Stimulated activated CD4-positive, alpha-beta T cell treated with anti-CD3 and anti-CD28 coated beads, Interleukin-4, amount 100 ng/mL, for 48 hours (primary cell): ENCODE results near the gene MVP.
"Not testable (repeated sequence)": the region's sequence is repeated elsewhere in the genome, so short reads cannot be mapped to it uniquely, and the experiment has no call there.

Experiments
- DNase-seq, 2 donors: peaks; one replicate each; pipeline ENCODE4 v3.0.0-alpha.2; 2020; ENCODE audit warnings: low read depth in 2 of 2

MVP gene

GRCh38 chr16:29871822-29872546 lies 51.7 kb downstream of the MVP start:
- no peak for DNase-seq

- DNase-seq: no peak
Observed at GRCh38 chr16:29873319-29873718, 53.1 kb downstream of the MVP start.

- DNase-seq: no peak
Observed at GRCh38 chr16:29875206-29875605, 54.9 kb downstream of the MVP start.

- DNase-seq: no peak
Observed at GRCh38 chr16:29876217-29876593, 55.9 kb downstream of the MVP start.

DNA sequence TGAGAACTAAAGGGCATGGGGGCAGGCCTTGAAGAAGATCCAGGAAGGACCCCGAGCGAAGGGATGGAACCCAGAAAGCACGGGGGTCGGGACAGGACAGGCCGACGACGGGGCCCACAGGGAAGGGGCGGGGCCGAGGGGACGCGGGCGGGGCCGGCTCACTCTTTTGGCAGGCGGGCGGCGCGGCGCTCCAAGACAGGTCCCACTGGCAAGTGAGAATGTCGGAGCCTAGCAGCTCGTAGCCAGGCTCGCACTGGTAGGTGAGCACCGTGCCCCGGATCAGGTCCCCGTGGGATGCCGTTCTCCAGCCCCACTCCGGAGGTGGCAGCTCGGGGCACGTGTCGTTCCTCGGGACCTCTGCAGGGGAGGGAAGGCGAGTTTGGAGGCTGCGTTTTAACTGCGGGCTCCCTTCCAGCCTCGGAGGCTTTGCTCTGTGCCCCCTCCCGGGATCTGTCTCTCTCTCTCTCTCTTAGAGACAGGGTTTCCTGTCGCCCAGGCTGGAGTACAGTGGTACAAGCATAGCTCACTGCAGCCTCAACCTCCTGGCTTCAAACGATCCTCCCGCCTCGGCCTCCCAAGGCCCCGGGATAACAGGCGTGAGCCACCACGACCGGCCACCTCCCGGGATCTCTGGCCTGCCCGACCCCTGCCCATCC lies 56.5 kb downstream of the MVP start:
- peak in 1 of 2 donors; percentile 29 for DNase-seq

GRCh38 chr16:29877266-29877961 lies 57.2 kb downstream of the MVP start:
- DNase-seq: peak; percentile 61 to 69

DNA sequence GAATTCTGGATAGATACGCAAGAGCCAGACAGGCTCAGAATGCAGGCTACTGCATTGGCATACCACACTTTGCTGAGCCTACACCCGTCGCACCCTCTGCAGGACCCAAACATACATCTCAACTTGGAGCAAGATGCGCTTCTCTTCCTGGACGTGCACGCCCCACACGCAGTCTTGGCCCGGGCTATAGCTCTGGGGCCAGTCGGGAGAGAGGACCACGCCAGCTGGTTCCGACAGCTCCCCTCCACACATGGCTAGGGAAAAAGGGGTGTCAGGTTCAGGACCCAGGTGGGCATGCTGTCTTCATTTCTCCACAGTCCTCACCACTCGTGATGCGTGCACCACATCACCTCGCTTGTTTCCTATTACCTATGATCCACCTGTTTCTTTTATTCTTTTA lies 57.9 kb downstream of the MVP start:
- DNase-seq: no peak

DNA sequence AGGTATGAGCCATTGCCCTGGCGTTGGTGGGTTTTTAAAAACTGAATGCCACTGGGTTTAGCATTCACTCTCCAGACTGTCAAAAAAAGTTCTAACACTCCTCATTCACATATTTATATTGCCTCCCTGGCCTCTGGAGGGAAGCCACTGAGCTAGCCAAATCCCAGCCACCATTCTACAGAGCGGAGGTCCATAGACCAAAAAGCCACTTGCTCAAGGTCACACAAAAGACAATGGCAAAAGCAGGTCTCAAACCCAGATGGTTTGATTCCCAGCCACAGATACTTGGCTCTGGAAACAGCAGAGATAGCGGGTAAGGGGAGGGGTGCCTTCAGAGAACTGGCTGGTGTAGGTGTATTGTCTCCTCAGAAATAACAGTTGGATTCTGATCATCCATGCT lies 60.8 kb downstream of the MVP start:
- no peak for DNase-seq

DNA sequence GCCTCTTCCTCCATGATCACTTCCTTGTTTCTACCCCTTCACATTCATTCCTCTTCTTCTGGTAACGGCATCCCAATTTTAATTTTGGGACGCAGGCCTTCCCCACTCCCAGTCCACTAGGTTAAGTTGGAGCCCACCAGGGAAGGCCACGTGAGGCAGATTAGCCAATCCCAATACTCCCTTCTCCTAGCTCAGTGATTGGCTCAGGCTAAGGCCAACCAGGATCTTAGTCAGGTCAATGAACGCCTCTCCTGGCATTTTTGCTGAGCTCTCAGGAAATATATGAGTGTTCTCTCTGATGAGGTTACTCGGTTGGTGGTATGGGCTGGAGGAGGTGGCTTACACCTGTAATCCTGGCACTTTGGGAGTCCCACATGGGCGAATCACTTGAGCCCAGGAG lies 63.7 kb downstream of the MVP start:
- no peak for DNase-seq

DNA sequence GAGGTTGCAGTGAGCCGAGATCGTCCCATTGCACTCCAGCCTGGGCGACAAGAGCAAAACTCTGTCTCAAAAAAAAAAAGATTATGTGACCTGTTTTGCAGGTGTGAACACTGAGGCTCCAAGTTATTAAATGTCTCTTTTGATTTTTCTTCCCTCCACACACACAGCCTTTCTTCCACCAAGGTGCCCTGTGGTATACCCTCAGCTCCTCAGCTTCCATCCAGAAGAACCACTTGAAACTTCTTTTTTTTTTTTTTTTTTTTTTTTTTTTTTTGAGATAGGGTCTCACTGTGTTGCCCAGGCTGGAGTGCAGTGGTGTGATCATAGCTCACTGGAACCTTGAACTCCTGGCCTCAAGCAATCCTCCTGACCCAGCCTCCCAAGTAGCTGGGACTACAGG lies 69.1 kb downstream of the MVP start:
- DNase-seq: not testable (repeated sequence)

DNA sequence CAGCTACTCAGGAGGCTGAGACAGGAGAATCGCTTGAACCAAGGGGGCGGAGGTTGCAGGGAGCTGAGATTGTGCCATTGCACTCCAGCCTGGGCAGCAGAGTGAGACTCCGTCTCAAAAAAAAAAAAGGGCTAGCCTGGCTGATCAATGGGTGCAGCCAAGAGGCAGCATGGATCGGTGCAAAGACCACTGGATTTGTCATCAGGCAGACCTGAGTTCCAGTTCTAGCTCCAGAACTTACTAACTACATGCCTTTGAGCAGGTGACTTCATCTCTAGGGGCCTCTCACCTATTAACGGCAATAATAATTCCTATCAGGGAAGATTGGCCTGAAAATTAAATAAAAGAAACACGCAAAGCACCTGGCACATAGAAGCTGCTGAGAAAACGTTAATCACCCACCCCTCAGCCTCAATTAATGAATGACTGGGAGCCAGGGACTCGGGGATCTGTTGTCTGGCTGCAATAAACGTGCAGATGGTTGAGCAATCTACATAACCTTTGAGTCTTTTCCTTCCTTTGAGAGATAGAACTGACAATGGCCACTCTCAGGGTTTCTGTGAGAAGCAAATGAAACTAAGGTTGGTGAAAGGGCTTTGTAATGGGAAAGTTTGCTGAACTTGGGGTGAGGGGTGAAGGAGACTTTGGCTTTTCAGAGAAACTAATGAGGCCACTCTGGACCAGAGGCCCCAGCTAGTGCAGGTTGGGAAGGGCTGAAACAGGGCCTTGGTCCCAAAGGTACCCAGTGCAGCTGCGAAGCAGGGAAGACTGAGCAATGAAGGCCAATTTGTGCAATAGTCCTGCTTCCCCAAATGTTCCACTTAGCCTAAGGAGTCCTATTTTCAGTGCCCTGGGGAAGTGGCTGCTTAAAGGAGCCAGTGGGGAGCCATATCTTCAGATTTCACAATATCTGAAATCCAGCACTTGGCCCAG lies 71.5 kb downstream of the MVP start:
- no peak for DNase-seq

GRCh38 chr16:29892458-29892813 lies 72.2 kb downstream of the MVP start:
- DNase-seq: no peak

DNA sequence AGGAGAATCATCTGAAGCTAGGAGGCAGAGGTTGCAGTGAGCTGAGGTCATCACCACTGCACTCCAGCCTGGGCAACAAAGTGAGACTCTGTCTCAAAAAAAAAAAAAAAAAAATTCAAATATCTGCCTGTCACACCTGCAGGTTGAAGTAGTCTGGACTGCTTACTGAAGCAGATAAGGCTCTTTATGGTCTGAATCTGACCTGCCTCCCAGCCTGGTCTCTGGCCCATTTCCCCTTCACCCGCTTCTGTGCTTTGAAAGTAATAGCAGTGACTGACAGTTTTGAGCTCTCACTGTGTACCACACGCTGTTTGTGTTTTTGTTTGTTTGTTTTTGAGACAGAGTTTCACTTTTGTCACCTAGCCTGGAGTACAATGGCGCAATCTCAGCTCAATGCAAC lies 73.3 kb downstream of the MVP start:
- DNase-seq: no peak

- DNase-seq: no peak
Observed at GRCh38 chr16:29894352-29894751, 74.1 kb downstream of the MVP start.

- no peak for DNase-seq
Observed at GRCh38 chr16:29896841-29897240, 76.6 kb downstream of the MVP start.

DNA sequence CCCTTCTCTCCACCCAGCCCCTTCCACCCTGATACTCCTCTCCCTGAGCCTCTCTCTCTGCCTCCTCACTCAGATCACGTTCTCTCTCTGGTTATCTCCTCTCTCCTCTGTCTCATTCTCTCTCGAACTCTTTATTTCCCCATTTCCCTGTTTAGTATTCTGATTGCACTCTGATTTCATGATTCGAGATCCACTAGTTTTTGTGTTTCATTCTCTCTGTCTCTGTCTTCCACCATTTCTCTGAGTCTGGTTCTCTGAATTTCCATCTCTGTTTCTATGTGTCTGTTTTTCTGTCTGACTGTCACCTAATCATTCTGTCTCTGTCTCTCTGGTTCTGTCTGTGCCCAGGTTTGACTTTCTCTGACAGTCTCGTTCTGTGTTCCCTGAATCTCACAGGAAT lies 77.1 kb downstream of the MVP start:
- DNase-seq: no peak
